AG08396 (cell line): ENCODE measurements around the gene SNRNP200.
"Not testable (repeated sequence)": the region's sequence is repeated elsewhere in the genome, so short reads cannot be mapped to it uniquely, and the experiment has no call there.

Experiments used
- DNase-seq: peaks from one replicate; pipeline ENCODE4 v3.0.0; 2012; ENCODE audit warnings: low spot score, mixed read lengths

Gene SNRNP200

DNA sequence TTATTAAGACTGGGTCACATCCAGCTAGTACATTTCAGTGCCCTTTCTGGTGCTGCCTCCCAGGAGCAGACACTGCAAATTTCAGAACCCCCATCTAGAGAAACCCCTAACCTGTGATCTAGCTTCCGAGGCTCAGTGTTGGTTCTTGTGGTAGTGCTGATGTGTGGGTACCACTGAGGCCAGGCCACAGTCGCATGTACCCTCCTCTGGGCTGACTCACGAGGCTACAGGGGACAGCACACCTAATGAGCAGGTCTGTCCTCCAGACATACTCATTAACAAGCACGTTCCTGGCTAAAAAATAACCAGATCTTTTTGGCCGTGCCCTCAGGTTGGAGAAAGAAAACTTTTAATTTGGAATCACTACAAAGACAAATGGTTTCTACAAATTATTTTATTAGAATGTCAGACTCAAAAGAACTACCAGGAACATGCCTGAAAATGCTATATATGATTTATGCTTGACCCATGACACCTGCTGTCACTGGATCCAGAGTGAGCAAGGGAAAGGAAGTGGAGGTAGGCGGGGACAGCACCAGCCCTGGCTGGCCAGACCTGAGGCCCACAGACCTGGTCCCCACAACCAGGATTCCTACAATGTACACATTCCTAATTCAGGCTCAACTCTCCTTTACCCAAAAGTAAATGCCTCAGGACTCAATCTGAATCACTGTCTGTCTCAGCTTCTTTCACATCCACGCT is 30.8 kb downstream of the SNRNP200 start:
- no peak for DNase-seq

DNA sequence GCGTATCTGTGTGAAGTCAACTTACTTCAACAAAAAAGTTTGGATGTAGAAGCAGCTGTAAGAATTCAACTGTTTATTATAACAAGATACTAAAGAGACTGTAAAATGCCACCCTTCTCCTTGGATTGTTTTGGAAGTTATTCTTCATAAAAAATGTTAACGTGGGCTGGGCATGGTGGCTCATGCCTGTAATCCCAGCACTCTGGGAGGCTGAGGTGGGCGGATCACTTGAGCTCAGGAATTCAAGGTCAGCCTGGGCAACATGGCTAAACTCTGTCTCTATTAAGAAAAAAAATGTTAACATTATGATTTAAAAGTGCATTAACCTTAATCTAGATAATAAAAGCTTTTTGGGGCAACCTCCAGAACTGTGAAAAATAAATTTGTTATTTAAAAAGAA is 31.6 kb downstream of the SNRNP200 start:
- DNase-seq, result no peak

DNA sequence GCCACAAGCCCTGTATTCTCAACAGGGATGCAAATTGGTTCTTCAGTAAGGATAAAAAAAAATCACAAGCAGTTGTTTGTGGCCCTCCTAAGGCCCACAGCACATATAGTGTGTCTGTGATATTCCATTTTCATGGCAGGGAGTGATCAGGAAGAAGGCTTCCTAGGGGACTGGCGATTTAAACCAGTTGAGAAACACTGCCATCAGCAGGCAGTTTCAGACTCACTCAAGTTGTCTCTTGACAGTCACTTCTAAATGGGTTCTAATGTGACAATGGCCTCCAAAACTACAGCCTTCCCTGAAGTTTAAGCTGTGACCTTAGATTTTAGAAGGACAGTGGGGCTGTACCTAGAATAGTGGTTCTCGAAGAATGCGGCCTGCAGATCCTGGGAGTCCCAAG is 33.4 kb downstream of the SNRNP200 start:
- DNase-seq, result no peak

DNA sequence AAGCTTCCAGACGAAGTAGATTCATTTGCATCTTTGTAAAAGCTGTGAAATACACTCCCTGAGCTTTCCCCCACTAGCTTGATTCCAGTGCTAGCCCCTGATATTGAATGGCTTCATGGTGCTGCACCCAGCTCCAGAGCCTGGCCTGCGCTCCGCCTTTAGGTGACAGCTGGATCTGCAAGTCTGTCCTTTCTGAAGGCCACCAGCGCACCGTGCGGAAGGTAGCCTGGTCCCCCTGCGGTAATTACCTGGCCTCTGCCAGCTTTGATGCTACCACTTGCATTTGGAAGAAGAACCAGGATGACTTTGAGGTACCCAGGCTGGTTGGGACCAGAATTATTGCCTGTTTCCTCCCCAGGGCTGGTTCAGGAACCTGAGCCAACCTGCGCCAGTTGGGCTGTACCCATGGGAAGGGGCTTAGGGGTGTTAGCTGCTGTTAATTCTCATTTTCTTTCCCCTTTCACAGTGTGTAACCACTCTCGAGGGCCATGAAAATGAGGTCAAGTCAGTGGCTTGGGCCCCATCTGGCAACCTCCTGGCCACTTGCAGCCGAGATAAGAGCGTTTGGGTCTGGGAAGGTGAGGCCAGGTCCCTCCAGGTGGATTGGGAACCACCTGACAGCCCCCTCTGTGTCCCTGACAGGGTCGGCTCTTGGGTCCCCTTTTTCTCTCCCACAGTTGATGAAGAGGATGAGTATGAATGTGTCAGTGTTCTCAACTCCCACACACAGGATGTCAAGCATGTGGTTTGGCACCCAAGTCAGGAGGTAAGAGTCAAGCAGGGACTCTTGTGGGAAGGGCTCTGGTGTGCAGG is 38.0 kb downstream of the SNRNP200 start:
- DNase-seq, result peak; percentile 36

DNA sequence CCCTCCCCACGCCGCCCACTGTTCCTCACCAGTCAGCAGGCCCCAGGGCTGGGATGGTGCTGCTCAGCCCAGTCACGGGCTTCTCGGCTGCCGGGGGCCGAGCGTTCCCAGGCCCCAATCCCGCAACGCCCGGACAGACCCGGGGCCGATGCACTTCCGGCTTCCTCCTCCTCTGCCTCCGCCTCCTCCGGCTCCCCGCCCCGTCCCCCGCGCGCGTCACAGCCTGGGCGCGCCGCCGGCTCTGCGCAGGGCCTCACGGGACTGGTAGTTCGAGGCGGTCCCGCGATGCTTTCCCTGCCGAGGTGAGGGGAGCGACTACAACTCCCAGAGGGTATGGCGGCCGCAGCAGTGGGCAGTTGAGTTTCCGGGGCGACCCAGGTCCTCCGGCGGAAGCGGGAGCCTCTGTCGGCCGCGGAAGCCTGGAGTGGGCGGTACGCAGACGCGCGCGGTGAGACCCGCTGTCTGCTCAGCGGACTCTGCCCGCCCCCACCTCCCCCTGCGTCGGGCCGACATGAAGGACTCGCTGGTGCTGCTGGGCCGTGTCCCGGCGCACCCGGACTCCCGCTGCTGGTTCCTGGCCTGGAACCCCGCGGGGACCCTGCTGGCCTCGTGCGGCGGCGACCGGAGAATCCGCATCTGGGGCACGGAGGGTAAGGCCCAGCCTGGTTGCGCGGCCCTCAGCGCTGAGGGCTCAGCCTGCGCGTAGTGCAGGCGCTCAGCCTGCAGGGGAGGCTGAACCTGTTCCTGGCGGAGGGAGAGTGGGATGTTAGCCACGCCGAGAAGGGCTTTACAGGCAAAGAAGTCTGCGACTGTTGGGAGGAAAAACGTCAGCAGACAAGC is 39.3 kb downstream of the SNRNP200 start, which contains the start of the genes CIAO1 and TMEM127:
CIAO1 (plus strand) TSS at position 386 of the 840 bp plus-strand sequence; CDS start at position 512, 126 bp downstream.
TMEM127 (minus strand) TSS at position 158 of the 840 bp plus-strand sequence. CDS start 616 bp downstream, outside the sequence.
- peak; percentile 98 for DNase-seq

DNA sequence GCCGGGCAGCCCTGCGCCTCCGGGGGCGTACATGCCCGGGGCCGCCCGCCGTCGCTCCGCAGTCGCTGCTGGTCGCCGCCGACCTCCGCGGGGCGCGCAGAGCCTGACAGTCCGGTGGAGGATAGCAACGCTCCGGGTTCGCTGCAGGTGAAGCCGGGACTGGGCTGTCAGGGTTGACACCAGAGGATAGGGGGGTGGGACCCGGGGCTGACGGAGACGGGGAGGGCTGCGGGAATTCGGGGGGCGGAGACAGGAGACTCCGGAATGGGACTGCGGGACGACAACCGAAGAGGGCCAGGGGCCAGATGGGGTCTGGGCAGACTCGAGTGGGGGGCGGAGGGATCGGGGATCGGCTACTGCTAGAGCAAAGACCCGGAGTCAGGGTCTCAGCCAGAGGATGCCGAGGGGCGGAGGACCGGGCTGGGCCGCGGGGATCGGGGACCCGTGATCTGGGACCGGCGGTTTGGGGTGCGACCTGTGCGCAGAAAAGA is 40.0 kb downstream of the SNRNP200 start:
- DNase-seq, result peak; percentile 64

DNA sequence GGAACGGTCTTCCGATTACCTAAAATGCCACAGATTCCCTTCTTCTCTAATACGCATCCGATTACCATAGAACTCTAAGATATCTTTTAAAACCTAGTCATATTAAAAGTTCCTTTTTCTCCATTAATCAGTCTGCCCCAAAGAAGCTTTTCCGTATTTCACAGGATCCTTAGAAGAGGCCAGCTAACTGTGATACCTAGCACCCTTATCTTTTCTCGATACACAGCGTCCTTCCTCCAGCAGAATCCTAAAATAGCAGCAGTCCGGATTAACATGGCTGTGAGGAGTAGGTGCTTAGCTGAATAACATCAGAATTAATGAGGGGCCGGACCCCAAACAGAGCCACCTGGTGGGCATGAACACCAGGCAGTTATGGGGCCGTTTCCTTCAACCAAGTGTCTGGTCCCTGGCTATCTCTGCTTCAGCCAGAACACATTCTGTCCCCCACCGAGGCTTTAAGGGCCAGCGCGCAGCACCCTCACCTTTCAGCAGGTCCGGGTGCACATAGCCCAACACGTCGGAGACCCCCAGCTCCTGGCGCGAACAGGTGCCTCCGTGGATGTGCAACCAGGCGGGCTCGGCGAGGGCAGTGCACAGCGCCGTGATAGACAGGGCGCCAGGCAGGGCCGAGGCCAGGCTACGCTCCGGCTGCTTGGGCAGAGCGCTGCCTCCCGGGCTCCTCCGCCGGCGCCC is 40.5 kb downstream of the SNRNP200 start:
- peak; percentile 36 for DNase-seq

DNA sequence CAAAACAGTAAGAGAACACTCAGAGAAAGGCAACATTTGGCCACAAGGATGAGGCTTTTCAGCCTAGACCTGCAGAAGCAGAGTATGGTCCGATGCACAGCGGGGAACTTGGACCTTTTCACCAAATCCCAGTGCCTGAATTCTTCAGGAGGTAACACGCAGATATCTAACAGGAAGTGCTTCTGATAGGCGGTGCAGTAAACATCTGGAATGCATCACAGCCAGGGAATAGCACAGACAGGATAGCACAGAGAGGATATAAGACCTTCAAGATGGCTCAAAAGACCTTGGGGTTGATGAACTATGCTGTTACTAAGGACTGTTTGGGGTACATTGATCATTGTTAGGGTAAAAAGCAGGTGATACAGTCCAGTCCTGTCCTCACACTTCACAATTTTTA is 41.3 kb downstream of the SNRNP200 start:
- peak; percentile 21 for DNase-seq

DNA sequence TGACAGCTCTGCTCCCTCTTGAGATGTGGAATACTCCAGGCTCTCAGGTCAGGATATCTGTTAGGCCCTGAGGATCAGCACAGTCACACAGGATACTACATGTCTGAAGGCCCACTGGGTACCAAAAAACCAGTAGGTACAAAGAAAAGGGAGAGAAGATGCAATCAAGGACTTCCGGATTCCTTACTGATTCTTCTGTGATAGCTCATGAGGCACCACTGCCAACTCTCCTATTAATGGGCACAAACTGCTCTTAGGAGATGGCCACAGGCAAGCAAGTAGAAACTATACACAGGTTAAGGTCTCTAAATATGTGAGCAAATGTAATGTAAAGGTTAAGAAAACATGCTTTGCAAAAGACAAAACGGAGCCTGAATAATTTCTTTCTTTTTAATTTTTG is 43.0 kb downstream of the SNRNP200 start:
- DNase-seq, result peak; percentile 21

DNA sequence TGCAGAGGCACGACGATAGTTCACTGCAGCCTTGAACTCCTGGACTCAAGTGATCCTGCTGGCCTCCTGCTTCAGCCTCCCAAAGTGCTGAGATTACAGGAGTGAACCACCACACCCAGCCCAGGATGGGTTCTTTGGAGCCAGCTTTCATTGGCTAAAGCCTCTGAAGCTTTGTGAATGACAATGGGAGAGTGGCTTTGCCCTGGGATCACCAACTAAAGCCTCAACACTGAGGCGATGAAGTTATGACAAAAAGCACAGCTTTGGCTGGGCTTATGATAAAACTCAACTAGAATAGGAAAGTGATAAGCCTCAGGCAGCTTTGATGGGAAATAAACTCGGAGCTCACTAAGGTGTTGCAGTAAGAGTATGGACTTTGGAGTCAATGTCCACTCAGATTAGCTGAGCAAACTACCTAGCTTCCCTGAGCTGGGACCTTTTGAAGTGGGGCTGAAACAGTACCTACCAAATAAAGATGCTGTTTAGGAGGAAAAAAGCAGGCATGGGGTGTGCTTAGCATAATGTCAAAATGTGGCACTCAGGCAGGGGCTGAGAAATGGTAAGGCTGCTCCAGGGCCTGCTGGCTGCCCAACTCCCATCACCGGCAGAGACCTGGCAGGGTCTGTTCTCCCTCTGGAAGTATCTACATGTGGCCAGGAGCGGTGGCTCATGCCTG is 43.9 kb downstream of the SNRNP200 start:
- DNase-seq, result no peak

DNA sequence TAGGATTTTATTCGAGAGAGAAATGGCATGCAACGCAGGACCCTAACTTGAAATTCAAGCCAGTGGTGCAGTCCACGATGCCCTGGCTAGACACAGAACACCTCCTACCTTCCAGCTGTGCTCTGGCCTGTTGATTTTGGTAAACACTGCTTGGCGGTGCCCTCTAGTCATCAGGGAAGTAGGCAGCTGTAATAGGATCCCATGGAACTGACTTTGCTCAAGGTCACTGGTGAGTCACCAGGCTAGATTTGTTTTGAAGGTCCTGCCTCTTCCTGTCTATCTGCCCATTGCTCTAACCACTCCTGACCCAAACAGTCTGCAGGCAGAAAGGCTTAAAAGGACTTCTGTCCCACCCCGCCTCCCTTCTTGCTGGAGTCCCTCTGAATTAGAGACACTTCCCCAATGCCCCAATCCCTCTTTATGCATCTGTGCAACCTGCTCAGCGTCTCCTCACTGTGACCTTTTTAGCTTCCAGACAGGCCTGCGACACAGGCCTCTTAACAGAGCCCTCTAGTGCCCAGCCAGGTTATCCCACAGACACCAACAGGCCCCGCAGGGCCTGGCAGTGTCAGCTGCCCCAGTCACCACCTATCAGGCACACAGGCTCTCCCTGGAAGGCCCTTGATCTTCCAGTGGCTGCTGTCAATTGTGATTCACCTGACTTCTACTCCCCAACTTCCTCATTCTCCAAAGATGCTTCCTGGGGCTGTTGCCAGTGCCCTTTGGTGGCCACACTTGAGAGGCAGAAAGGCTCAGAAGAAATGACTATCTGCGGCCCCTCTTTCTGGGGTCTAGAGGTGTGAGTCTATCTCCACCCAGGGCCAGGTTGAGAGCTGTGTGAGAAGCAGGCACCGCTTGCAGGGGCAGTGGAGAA is 44.7 kb downstream of the SNRNP200 start:
- DNase-seq, result peak; percentile 87

DNA sequence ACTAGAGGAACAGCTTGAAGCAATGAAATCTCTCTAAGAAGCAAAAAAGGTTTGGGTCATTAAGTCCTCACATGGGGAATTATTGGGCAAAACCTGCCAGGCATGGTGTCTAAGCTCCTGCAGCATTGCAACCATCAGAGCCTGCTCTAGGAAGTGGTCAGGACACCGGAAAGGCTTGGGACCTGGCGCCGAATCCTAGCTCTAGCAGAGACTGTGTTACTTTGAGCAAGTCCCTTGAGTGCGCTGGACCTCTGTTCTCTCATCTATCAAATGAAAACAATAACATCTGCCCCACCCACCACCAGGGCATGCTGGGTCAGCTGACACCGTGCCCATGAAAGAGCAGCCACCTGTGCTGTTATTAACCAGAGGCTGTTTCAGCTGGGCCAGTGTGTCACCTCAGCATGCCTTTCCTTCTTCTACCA is 45.8 kb downstream of the SNRNP200 start:
- no peak for DNase-seq

DNA sequence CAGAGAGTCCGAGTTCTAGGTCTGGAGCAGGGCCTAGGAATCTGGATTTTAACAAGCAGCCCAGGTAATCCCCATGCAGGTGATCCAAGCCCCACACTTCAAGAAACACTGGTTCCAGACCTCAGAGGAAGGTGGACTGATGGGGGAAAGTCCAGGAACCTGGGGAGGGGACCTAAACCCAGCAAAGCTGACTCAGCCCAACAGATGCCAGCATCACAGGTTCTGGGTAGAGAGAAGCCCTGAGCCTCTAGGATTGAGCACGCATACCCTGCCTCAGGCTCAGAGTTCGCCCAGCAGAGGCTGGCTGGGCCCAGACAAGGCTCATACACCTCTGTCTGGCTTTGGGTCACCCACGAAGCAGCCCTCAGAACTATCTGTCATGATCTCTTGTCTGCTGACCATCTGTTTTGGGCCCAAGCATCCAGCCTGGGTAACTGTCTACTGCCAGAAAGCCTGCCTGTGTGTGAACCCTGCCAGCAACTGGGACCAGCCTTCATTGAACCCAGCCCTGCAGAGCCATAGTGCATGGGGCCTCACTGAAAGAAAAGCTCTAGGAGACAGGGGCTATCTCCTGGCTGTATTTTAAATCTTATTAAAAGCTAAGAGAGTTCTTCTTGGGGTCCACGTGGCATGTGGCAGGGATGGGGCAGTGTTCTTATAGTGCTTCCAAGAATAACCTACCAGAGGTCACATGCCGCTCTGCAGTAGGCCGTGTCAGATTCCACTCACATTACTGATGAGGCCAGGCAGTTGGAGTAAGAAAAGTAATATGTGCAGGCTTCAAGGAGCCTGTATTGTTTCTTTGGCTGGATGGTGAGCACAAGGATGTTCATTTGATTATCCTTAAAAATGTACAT is 47.0 kb downstream of the SNRNP200 start:
- no peak for DNase-seq

DNA sequence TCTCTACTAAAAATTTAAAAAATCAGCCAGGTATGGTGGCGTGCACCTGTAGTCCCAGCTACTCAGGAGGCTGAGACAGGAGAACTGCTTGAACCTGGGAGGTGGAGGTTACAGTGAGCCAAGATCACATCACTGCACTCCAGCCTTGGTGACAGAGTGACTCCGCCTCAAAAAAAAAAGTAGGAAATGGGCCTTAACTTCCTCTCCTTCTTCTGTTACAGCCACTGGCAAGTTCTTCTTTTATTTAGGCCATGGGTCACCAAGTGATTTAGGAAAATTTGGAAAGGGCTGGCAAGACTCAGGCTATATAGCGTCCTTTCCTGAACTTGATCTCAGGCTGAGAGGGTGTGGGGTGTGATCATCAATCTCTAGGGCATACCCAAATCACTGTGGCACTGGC is 47.6 kb downstream of the SNRNP200 start:
- not testable (repeated sequence) for DNase-seq

DNA sequence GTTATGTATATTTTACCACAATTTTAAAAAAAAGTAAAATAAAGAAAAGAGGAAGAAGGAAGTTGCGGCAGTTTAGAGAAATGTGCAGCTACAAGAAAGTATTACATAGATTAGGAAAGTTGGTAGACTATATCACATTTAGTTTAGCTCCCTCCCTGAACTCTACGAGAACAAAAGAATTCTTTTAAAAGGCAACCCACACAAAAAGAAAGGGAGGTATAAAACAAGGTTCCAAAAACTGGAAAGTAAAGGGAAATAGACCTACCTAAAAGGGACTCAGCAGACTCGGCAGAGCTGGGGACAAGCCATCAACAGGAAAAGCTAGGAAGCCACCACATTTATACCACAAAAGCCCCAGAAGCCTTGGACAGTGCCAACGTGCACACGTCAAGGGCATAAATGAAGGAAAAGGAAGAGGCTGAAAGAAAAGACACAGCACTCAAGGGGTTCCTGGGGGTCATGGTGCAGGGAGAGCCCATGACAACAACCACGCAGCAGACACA is 48.7 kb downstream of the SNRNP200 start:
- DNase-seq, result no peak

DNA sequence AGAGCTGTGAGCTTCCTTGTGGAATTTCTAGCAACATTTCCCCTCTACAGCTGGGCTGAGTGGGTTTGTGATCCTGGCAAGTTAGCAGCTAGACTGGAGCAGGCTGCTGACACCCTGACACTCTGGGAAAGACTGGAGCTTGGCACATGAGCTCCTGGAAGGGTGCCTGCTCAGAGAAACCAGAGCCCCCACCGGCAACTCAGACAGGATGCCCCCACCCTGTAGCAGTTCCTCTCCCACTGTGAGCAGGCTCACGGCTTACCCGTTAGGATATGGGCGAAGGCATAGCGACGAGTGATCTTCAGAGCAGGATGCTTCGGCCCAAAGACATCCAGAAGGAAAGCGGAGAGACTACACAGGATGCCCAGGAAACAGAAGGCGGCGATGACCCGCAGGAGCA is 50.8 kb downstream of the SNRNP200 start:
- DNase-seq, result no peak

DNA sequence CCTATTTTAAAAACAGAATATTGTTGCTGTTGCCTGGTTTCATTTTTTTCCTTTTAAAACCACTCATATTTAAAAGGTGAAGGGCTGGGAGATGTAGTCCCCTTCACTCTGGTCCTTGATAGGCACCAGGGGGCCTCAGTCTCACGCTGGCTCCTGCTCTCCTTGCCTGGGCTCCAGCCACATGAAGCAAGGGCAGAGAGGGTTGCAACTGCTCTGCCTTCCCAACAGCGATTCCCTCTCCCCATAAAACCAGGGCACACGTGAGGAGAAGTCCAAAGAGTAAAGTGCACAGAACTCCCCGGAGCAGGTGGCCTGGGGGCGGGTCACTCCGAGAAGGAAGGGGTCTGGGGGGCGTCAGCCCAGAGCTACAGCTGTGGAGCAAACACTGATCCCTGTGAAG is 52.3 kb downstream of the SNRNP200 start:
- no peak for DNase-seq

DNA sequence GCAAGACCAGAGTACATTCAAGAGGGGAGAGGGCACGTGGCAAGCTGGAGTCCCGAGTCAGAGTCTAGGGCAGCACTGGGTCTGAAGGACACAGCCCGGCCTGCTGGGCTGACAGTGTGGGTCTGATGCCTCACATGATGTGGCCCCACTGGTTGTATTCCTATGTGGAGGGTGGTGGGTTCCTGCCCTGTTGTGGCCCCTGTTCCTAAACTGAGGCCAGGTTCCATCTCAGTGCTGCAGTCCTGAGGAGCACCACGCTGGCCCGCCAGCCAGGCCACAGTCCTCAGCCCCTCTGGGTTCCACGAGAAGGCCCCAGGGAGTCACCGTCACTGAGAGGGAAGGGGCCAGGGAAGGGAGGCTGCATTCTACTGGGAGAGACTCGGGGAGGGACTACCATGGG is 52.8 kb downstream of the SNRNP200 start:
- DNase-seq, result no peak
